OCI-LY3 (cell line): ENCODE results near the gene RBPJL.

ENCODE experiments used
- H2AFZ ChIP-seq: fragments of 200-600, 300-600 bp; shearing (Covaris generic); 2 replicates; pipeline ENCODE4 v1.6.0; 2014; ENCODE audit warnings: antibody characterized with exemption, low read depth, low read length
- H3K27ac ChIP-seq: fragments of 200-600, 300-600 bp; sonication (generic); 2 replicates; pipeline ENCODE4 v1.5.1; 2014; ENCODE audit warnings: mild to moderate bottlenecking, low read length, moderate library complexity, mixed read lengths
- H3K27me3 ChIP-seq: fragments of 200-600, 300-600 bp; sonication (generic); 2 replicates; pipeline ENCODE4 v1.6.1; 2014; ENCODE audit warnings: low read depth, low read length, mixed read lengths
- H3K36me3 ChIP-seq: fragments of 200-600, 300-600 bp; sonication (generic); replicated peaks from 2 replicates; pipeline ENCODE3; 2014; ENCODE audit warnings: low read depth, low read length, mixed read lengths
- H3K4me1 ChIP-seq: fragments of 300-600, 200-600 bp; sonication (generic); 2 replicates; pipeline ENCODE4 v1.6.1; 2014; ENCODE audit warnings: low read length, mixed read lengths
- H3K4me2 ChIP-seq: fragments of 200-600, 300-600 bp; sonication (generic); 2 replicates; pipeline ENCODE4 v1.6.1; 2014; ENCODE audit warnings: low read length, mixed read lengths
- H3K4me3 ChIP-seq: fragments of 300-600, 200-600 bp; sonication (generic); 2 replicates; pipeline ENCODE4 v1.5.1; 2014; ENCODE audit warnings: antibody characterized with exemption, mild to moderate bottlenecking, low read length, moderate library complexity
- H3K79me2 ChIP-seq: fragments of 300-600, 200-600 bp; shearing (Covaris generic); 2 replicates; pipeline ENCODE4 v1.6.1; 2014; ENCODE audit warnings: mild to moderate bottlenecking, low read length, mixed read lengths
- H3K9ac ChIP-seq: fragments of 300-600, 200-600 bp; shearing (Covaris generic); 2 replicates; pipeline ENCODE4 v1.6.0; 2014; ENCODE audit warnings: mild to moderate bottlenecking, low read length, moderate library complexity
- H3K9me3 ChIP-seq: fragments of 200-600, 300-600 bp; shearing (Covaris generic); 2 replicates; pipeline ENCODE4 v1.6.1; 2014; ENCODE audit warnings: low read length, mixed read lengths; ENCODE audit not compliant: insufficient read depth
- H4K20me1 ChIP-seq: fragments of 200-600, 300-600 bp; sonication (generic); 2 replicates; pipeline ENCODE4 v1.6.1; 2016; ENCODE audit warnings: low read length, mixed read lengths; ENCODE audit not compliant: insufficient read depth
- CTCF ChIP-seq: fragments of 200-600, 300-600 bp; sonication (generic); IDR thresholded peaks from 2 replicates; pipeline ENCODE4 v1.5.1; 2014; ENCODE audit warnings: antibody characterized with exemption, low read length, low read depth
- EZH2phosphoT487 ChIP-seq: fragments of 200-600 bp; shearing (Covaris generic); IDR thresholded peaks from 2 replicates; pipeline ENCODE4 v1.6.1; 2018; ENCODE audit warnings: antibody characterized with exemption, mixed run types, low read depth

RBPJL gene

DNA sequence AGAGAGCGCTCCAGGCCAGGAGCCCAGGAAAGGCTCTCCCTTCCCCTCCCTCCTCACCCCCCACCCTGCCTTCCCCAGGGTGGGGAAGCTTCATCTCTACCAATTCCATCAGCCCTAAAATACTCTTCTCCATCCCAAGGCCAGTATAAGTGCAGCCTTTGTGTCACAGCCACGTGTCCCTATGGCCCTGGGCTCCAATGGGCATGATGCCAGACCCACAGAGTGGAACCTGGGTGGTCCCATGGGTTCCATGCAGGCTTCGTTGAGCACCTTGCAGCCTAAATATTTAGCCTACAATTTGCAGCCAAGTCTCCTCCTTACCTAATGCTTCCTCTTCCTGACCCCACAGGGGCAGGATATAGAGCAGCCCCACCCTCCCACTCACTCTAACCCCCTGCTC lies 2.4 kb downstream of the RBPJL start:
- Histone ChIP-seq H3K9ac (no peak overlapping the region), H3K4me3 (no peak overlapping the region), H2AFZ (no peak overlapping the region), H3K4me1 (peaks cover 2% of the 10 kb centered on the region; the same call in 1 of the 2 replicates), H3K9me3 (no peaks in the 10 kb centered on the region), H3K79me2 (no peaks in the 10 kb centered on the region), H3K27ac (no peak overlapping the region), H3K4me2 (no peak overlapping the region), H3K27me3 (no peaks in the 10 kb centered on the region), H4K20me1 (no peaks in the 10 kb centered on the region), H3K36me3 (no peaks in the 10 kb centered on the region)
- TF ChIP-seq EZH2phosphoT487: no peak
- no peak for TF ChIP-seq CTCF

- peaks cover 2% of the 10 kb centered on the region; the same call in 1 of the 2 replicates for H3K4me1 ChIP-seq
- H3K9me3 ChIP-seq: no peaks in the 10 kb centered on the region
- no peak overlapping the region for H3K9ac ChIP-seq
- peak overlapping the region; percentile 61 for H2AFZ ChIP-seq
- TF ChIP-seq CTCF: peak; percentile 96
- TF ChIP-seq EZH2phosphoT487: no peak
- no peaks in the 10 kb centered on the region for H3K36me3 ChIP-seq
- peak overlapping the region; percentile 53 for H3K4me2 ChIP-seq
- no peaks in the 10 kb centered on the region for H3K27me3 ChIP-seq
- H3K79me2 ChIP-seq: no peaks in the 10 kb centered on the region
- peak overlapping the region; percentile 11; the same call in 1 of the 2 replicates for H3K4me3 ChIP-seq
- no peak overlapping the region for H3K27ac ChIP-seq
- no peaks in the 10 kb centered on the region for H4K20me1 ChIP-seq
These were observed 5.1 kb downstream of the RBPJL start for GRCh38 chr20:45311589-45312211.

DNA sequence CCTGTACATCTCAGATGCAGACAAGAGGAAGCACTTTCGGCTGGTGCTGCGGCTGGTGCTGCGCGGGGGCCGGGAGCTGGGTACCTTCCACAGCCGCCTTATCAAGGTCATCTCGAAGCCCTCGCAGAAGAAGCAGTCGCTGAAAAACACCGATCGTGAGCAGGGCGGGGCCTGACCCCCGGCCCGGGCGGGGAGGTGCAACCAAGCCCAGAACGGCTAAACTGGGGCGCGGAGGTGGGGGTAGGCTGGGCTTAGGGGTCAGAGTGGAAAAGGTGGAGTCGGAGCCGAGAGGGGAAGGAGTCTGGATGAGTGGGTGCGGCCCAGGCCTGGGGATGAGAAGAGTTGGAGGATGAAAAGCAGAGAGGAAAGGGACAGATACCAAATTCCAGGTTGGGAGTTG lies 5.6 kb downstream of the RBPJL start:
- H3K9ac ChIP-seq: no peak overlapping the region
- no peaks in the 10 kb centered on the region for H3K79me2 ChIP-seq
- H3K4me3 ChIP-seq: no peak overlapping the region
- no peak overlapping the region for H3K4me2 ChIP-seq
- no peak for TF ChIP-seq EZH2phosphoT487
- no peak for TF ChIP-seq CTCF
- no peak overlapping the region for H2AFZ ChIP-seq
- H3K9me3 ChIP-seq: no peaks in the 10 kb centered on the region
- no peaks in the 10 kb centered on the region for H3K36me3 ChIP-seq
- peaks cover 2% of the 10 kb centered on the region; the same call in 1 of the 2 replicates for H3K4me1 ChIP-seq
- no peak overlapping the region for H3K27ac ChIP-seq
- H4K20me1 ChIP-seq: no peaks in the 10 kb centered on the region
- no peaks in the 10 kb centered on the region for H3K27me3 ChIP-seq

GRCh38 chr20:45313065-45313695 lies 6.5 kb downstream of the RBPJL start:
- Histone ChIP-seq H3K27ac (no peak overlapping the region), H3K4me2 (no peak overlapping the region)
- TF ChIP-seq EZH2phosphoT487 (no peak), CTCF (no peak)

More at GRCh38 chr20:45313065-45313695, 6.5 kb downstream of the RBPJL start:
- peaks cover 4% of the 10 kb centered on the region; the same call in 1 of the 2 replicates for H3K27me3 ChIP-seq
- no peak overlapping the region for H3K4me3 ChIP-seq
- H3K4me1 ChIP-seq: peaks cover 4% of the 10 kb centered on the region
- H4K20me1 ChIP-seq: no peaks in the 10 kb centered on the region
- H2AFZ ChIP-seq: no peak overlapping the region
- H3K36me3 ChIP-seq: no peaks in the 10 kb centered on the region
- H3K79me2 ChIP-seq: no peaks in the 10 kb centered on the region
- no peak overlapping the region for H3K9ac ChIP-seq
- no peaks in the 10 kb centered on the region for H3K9me3 ChIP-seq
